Measurements from ENCODE around the gene ITPR3.

GRCh38 chr6:33677689-33678088, 56.6 kb downstream of the ITPR3 start:
- TF ChIP-seq CTCF (IDR thresholded peaks at IDR 0.05) (no peak), POLR2A (IDR thresholded peaks at IDR 0.05) (no peak)

Measured in lower leg skin (tissue), 3 donors.